IMR-90 (cell line): ENCODE measurements around the gene LAMA3.

Experiments used
- CEBPB ChIP-seq: IDR thresholded peaks from 2 replicates; pipeline ENCODE4 v1.6.1; 2012; ENCODE audit warnings: low read depth, low read length, improper control_type of control experiment
- CHD1 ChIP-seq: IDR thresholded peaks from 2 replicates; pipeline ENCODE4 v1.6.1; 2012; ENCODE audit warnings: low read depth, low read length, improper control_type of control experiment
- CTCF ChIP-seq: conservative IDR thresholded peaks from 2 replicates; pipeline ENCODE4 v1.5.1; 2012; ENCODE audit warnings: mild to moderate bottlenecking, low read depth, low read length, improper control_type of control experiment
- MAFK ChIP-seq: IDR thresholded peaks from 2 replicates; pipeline ENCODE4 v1.6.1; 2012; ENCODE audit warnings: low read depth, low read length, improper control_type of control experiment
- MXI1 ChIP-seq: IDR thresholded peaks from 2 replicates; pipeline ENCODE4 v1.6.1; 2012; ENCODE audit warnings: low read depth, mild to moderate bottlenecking, low read length, moderate library complexity, borderline replicate concordance
- NFE2L2 ChIP-seq: fragments of 150-350 bp; IDR thresholded peaks from 2 replicates; pipeline ENCODE4 v1.6.1; 2016; ENCODE audit warnings: low read depth, mild to moderate bottlenecking, low read length
- POLR2A ChIP-seq: IDR thresholded peaks from 2 replicates; pipeline ENCODE4 v1.6.1; 2012; ENCODE audit warnings: mild to moderate bottlenecking, low read depth, low read length
- RAD21 ChIP-seq: IDR thresholded peaks from 2 replicates; pipeline ENCODE4 v1.6.1; 2012; ENCODE audit warnings: low read length, improper control_type of control experiment
- RFX5 ChIP-seq: IDR thresholded peaks from 2 replicates; pipeline ENCODE4 v1.8.0; 2012; ENCODE audit warnings: low read depth, mild to moderate bottlenecking, low read length, moderate library complexity
- SMC3 ChIP-seq: fragments of 150-350 bp; IDR thresholded peaks from 2 replicates; pipeline ENCODE4 v1.6.1; 2016; ENCODE audit warnings: low read depth, mild to moderate bottlenecking, antibody characterized with exemption, low read length, moderate library complexity
- USF2 ChIP-seq: fragments of 150-350 bp; IDR thresholded peaks from 2 replicates; pipeline ENCODE4 v1.6.1; 2017; ENCODE audit warnings: mild to moderate bottlenecking, antibody characterized with exemption, low read length, low read depth

GRCh38 chr18:23897733-23898132, 208.5 kb downstream of the LAMA3 start:
- no peak for TF ChIP-seq CTCF
- TF ChIP-seq RFX5 = no peak
- no peak for TF ChIP-seq POLR2A
- no peak for TF ChIP-seq SMC3
- no peak for TF ChIP-seq RAD21
- TF ChIP-seq MXI1 = no peak
- TF ChIP-seq MAFK = no peak
- TF ChIP-seq CHD1 = no peak
- no peak for TF ChIP-seq CEBPB
- no peak for TF ChIP-seq USF2
- no peak for TF ChIP-seq NFE2L2
